Tongue (tissue), 2 donors: ENCODE results near the gene PRELID2. TPM values are rescaled to one million over a fixed set of nuclear protein-coding genes. Genes with fewer than 3 reads are reported as not detected.

ENCODE experiments used
- DNase-seq: peaks from one replicate; pipeline ENCODE4 v3.0.0-alpha.2; 2015
- total RNA-seq: library from RNA; depleted of rRNA; stranded (reverse); fragments of >200 nt; gene quantifications from one replicate; pipeline ENCODE4 v1.2.3, GENCODE V29; 2014

PRELID2 gene
- total RNA-seq, 1 donor from 2014 or later = 38.0 TPM

DNA sequence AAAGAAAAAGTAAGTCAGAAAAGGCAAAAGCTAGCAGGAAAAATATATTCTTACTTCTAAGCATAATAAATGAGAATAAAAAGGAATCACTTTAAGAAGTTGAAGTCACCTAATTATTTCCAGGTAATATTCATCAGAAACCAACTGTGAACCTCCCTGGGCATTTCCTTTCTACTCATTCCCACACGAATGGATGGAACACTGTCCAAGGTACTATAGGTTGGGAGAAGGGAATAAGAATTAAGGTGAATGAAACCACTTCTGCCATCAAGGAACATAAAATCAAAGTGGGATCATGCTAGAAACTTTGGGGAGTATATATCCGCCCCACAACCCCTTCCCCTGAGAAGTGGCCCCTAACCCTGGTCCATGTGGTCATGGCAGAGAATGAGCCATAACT lies 41.6 kb downstream of the PRELID2 start:
- DNase-seq = no peak

GRCh38 chr5:145792840-145793239 lies 42.3 kb downstream of the PRELID2 start:
- no peak for DNase-seq

DNA sequence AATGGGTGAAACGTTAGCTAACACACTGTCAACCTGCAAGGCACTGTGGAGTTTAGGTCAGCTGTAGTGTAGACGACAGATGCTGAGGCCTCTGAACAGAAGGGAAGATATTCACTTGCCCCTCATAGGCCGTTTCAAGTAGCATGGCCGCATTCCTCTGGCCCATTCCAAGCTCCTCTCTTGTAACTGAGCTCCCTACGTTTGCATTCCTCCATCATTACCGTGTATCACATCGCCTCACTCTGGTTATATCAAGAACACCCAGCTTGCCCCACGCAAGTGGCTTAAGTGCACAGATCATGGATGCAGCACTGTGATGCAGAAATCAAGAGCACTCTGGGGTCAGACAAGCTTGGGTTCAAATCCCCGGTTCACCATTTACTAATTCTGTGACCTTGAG lies 43.3 kb downstream of the PRELID2 start:
- DNase-seq = peak; percentile 23

- no peak for DNase-seq
Observed at GRCh38 chr5:145787996-145788395, 47.1 kb downstream of the PRELID2 start.

DNA sequence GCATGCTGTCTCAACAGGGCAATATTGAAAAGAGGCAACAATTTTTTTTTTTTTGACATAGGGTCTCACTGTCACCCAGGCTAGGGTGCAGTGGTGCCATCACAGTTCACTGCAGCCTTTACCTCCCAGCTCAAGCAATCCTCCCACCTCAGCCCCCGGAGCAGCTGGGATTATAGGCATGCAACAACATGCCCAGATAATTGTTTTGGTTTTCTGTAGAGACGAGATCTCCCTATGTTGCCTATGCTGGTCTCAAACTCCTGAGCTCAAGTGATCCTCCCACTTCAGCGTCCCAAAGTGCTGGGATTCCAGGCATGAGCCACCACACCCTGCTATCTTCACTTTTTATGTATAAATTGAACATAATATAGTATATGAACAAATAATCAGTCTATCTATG lies 47.6 kb downstream of the PRELID2 start:
- no peak for DNase-seq

- DNase-seq = no peak
Observed at GRCh38 chr5:145787001-145787400, 48.1 kb downstream of the PRELID2 start.

- peak; percentile 37 for DNase-seq
Observed at GRCh38 chr5:145780982-145781381, 54.2 kb downstream of the PRELID2 start.

DNA sequence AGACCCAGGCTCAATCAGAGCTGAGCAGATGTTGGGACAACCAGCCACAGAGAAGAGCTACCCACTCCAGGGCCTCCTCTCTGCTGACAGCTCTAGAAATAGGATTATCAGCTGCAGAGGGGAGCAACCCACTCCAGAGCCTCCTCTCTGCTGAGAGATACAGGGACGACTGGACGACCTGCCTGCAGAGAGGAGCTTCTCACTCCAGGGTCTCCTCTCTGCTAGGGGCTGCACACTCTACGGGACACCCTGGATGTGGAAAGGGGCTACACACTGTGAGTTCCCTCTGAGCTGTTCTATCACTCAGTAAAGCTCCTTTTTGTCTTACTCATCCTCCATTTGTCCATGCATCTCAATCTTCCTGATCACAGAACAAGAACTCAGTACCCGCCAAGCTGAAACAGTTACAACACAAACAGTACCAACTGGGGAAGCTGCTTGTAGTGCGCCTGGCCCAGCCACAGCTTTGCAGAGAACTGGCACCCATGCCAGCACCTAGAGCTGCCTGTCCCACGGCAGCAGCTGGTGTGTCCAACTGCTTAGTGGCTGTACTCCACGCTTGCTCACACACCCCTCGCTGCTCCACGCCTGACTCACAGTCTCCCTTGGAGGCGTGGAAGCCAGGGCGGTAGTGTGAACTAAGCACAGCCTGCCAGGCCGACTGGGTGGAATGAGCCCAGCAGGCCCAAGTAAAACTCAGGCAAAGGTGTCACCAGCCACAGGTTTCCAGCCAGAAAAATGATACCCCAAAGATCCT lies 56.8 kb downstream of the PRELID2 start:
- DNase-seq = no peak

GRCh38 chr5:145777445-145778063 lies 57.6 kb downstream of the PRELID2 start:
- no peak for DNase-seq

GRCh38 chr5:145776886-145777285 lies 58.3 kb downstream of the PRELID2 start:
- DNase-seq = no peak

- DNase-seq = no peak
Observed at GRCh38 chr5:145775893-145776444, 59.2 kb downstream of the PRELID2 start.

- no peak for DNase-seq
Observed at GRCh38 chr5:145775411-145775810, 59.7 kb downstream of the PRELID2 start.

GRCh38 chr5:145774442-145774841 lies 60.7 kb downstream of the PRELID2 start:
- DNase-seq = no peak

DNA sequence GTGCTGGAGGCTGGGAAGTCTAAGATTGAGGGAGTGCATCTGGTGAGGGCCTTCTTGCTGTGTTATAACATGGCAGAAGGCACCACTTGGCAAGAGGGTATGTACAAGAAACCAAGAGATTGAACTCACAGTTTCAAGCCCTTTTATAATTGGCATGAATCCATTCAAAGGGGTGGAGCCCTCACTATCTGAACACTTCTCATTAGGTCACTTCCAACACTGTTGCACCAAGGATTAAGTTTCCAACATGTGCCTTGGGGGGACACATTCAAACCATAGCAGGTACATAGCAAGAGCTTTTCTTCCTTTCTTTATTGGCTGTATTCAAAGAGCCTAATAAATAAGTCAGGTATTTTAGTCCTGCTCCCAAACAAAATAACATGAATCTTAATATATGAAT lies 62.7 kb downstream of the PRELID2 start:
- DNase-seq = no peak

GRCh38 chr5:145768863-145769262 lies 66.3 kb downstream of the PRELID2 start:
- no peak for DNase-seq

- DNase-seq = no peak
Observed at GRCh38 chr5:145764325-145764724, 70.8 kb downstream of the PRELID2 start.

DNA sequence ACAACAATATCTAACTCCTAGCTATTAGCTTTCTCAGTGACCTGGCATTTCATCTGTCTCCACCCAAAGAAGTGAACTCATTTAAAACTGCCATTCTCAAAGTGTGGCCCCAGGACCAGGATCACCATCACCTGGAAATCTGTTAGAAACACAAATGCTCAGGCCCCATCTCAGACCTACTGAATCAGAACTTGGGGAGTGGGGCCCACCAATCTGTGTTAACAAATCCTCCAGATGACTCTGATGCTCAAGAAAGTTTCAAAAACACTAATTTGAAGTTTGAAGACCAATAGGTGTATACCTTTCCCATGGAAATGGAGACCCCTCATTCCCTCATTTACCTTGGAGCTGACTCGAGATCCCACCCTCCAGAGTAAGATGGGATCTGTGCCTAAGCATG lies 72.3 kb downstream of the PRELID2 start:
- no peak for DNase-seq

- DNase-seq = no peak
Observed at GRCh38 chr5:145761254-145761653, 73.9 kb downstream of the PRELID2 start.

GRCh38 chr5:145760660-145761059 lies 74.5 kb downstream of the PRELID2 start:
- no peak for DNase-seq

GRCh38 chr5:145752947-145753346 lies 82.2 kb downstream of the PRELID2 start:
- peak; percentile 48 for DNase-seq

- no peak for DNase-seq
Observed at GRCh38 chr5:145752534-145752933, 82.6 kb downstream of the PRELID2 start.

DNA sequence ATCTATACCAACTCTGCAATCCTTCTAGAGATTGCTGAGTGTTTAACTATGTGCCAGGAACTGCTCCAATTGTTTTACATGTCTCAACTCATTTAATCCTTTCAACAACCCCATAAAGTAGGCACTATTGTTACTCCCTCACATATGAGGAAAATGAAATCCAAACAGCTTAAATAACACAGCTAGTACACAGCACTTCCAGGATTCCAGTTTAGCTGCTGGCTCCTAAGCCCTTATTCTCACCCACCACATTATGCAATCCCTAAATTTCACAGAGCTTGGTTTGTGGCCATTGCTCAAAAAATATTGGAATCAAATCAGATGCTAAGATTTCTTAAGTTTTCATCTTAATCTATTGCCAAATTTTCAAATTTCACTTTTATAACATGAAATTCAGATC lies 84.9 kb downstream of the PRELID2 start:
- no peak for DNase-seq

DNA sequence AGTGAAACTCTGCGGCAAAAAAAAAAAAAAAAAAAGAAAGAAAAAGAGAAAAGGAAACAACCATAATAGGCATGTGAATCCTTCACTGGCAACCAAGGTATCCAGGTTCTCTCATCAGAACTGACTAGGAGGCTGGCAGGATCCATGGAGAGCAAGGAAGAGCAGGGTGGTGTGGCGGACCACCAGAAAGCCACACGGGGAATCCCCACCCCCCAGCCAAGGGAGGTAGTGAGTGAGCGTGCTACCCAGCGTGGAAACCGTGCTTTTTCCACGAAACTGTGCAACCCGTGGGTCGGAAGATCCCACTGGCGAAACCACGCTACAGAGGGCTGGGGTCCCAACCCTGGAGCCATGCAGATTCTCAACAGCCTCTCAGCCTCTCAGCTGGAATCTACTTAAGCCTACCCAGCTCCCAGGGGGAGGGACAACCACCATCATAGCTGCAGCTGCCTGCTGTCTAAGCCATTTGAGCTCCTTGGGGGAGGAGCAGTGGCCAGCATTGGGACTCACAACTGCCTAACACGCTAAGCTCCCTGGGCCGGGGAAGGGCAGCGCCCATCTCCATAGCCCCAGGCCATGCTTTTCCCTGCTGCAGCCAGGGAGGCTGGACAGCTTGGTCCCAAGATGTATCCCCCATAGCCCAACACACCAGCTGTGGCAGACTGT lies 91.6 kb downstream of the PRELID2 start:
- DNase-seq = no peak
